Amygdala (tissue), 56 donors: ENCODE measurements around the gene SAPCD1.
A peak's percentile ranks its signal among the peaks of the same experiment; 100 is the strongest.

Experiments used
- DNase-seq, 56 donors: peaks; one replicate each; lab custom pipeline; 2025; lab: John Stamatoyannopoulos, UW

SAPCD1 gene

DNA sequence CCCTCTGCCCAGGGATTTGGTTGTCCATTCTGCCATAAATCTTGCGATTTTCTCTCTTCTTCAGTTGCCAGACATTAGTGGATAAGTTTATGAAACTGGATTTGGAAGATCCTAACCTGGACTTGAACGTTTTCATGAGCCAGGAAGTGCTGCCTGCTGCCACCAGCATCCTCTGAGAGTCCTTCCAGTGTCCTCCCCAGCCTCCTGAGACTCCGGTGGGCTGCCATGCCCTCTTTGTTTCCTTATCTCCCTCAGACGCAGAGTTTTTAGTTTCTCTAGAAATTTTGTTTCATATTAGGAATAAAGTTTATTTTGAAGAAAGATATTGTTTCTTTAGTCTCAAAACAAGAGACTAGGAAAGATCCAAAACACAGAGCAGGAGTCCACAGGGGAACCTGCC lies at the start of gene SAPCD1:
Gene SAPCD1 (plus strand): TSS at position 301 of the 400 bp plus-strand sequence. CDS start 399 bp downstream, outside the sequence.
- no peak for DNase-seq

DNA sequence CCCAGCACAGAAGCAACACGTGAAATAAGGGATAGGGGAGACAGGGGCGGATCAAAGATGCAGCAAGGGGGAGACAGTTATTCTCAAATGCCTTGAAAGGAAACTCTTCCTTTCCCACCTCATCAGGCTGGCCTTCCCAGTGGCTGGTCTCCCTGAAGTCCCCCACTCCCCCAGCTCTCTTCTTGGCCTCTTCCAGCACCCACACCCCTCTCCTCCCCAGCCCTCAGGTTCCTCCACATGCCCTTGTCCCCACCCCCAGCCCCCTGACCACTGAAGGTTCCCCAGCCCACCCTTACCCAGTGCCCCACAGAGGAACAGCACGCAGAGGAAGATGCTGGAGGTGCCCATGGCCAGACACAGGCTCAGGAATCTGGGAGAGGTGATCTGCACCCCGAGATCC lies 49.0 kb upstream of the SAPCD1 start:
- no peak for DNase-seq

DNA sequence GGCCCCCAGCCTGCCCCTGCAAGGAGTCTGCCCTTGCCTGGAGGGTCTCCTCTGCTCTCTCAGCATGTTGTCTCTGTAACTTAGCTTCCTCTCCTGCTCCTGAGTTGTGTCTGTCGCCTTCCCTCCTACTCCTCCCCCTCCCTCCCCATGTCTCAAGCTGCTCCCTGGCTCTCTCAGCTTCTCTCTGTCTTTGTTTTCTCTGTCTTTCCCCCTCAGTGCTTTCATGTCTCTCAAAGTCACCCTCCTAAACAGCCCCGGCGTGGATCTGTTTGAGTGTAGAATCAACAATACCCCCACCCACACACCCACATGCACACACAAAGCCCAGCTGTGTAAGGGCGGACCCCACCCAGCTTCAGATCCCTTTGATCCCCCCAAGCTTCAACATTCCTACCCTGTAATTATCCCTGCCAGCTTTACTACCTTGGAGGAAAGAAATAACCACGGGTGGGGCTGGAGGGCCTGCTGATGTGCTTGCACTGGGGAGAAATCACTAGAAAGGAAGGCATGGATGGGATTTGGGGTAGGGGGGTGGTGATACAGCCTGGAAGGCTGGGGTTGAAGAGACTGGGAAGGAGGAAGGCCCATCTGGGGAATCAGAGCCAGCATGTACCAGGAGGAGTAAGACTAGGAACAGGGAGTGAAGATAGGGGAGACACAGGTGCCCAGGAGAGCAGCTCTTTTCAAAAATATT lies 48.3 kb upstream of the SAPCD1 start:
- DNase-seq: no peak

DNA sequence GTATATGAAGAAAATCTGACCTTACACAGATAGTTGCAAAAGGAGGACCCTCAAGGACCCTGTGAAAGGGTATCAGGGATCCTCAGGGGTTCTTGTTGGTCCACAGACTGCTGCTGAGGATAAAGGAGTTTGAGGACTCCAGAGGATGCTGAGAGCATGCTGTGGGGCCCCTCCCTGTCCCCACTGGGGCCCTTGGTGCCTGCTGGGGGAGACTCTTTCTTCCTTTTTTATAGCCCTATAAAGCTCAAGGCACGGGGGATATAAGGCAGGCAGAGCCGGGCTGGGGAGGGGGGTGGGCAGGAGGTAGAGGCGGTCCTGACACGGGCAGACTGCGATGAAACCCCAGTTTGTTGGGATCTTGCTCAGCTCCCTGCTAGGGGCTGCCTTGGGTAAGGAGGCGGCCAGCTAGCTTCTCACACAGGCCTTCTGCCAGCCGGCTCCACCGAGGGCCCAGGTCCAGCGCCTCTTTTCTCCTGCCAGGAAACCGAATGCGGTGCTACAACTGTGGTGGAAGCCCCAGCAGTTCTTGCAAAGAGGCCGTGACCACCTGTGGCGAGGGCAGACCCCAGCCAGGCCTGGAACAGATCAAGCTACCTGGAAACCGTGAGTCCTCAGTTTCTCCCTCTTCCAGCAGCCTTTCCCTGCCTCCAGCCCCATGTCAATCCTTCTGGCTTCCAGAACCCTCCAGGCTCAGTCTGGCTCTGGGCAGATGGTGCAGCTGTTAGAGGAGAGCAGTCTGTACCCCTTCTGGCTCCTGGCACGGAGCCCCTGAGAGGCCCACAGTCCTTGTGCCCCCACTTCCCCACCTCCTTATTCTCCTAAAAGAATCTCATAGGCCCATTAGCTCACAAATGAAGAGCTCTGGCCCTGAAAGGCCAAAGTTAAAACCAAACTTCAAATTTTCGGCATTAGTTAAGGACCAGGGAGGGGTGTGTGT lies 47.2 kb upstream of the SAPCD1 start, which contains the start of gene LY6G6D:
Gene LY6G6D (plus strand): TSS at position 327 of the 937 bp plus-strand sequence. CDS start 8 bp downstream, at position 335.
- peak in 1 of 56 donors; percentile 15 for DNase-seq

DNA sequence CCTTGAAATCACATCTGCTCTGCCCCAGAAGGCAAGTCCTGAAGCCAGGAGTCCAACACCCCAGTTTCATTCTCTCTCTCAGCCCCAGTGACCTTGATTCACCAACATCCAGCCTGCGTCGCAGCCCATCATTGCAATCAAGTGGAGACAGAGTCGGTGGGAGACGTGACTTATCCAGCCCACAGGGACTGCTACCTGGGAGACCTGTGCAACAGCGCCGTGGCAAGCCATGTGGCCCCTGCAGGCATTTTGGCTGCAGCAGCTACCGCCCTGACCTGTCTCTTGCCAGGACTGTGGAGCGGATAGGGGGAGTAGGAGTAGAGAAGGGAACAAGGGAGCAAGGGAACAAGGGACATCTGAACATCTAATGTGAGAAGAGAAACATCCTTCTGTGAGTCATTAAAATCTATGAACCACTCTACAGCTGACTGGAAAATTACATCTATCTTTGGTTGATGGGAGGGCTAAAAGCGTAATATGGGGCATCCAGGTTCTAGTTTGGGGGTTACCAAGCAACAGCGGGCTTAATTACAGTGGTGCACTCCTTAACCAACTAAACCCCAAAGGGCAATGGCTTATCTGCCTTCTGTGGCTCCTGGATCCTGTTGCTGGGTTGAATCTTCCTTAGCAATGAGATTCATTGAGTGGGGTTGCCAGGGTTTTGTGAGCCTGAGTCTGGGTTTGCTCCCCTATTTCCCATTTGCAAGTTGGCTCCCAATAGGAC lies 44.8 kb upstream of the SAPCD1 start:
- DNase-seq: no peak

DNA sequence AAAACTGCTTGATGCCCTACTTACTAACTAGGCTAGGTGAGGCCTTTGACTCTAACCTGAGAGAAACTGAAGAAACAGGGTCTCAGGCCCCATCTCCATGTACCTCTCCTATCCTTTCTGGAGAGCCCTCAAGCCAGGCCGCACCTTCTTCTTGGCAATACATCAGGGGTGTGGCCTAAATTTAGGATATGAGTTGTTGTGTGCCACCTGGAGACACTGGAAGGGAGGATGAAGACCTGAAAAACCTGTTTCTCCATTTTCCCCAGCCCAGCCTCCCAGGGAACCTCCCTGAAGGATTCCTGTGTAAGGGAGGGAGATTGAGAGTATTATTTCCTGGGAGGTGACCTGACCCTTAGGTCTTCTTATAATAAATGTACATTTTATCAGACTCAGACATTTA lies 44.2 kb upstream of the SAPCD1 start:
- no peak for DNase-seq

DNA sequence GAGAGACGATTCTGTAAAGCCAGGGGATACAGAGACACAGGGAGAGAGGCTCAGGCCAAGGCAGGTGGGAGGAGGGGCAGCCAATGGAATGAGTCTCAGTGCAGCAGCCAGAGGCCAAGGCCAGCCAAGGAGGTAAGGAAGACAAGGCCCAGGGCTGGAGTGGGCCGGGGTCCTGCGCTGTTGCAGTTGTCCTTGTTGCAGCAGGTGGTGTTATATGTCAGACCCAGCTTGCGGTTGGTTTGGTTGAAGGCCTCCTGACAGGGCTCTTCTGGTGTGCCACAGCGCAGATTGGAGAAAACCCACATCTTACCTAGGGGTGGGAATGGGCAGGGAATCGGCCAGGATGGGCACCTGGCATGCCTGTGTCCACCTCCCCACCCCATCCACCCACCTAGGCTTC lies 43.5 kb upstream of the SAPCD1 start:
- no peak for DNase-seq

DNA sequence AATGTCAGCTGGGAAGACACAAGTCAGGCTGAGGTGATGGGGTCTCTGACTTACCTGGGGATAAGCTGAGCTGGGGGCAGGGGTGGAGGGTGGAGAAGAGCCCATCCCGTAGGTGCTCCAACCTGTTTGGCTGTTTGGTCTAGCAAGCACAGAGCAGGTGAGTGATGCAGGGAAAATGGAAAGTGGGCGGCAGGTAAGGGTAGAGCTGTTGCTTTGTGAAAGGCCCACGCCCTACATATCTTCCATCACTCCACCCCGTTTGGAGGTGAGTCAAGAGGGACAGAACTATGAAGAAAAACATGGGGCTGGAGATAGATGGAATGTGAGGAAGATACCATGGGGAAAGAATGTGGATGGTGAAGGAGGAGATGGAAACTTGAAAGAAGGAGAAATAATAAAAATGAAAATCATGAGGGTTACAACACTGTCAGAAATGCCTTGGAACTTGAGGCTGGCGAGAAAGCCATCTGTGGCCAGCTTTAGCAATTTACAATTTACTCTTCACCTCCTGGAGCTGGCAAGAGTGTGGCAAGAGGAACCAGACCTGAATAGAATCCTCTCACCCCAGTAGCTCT lies 42.2 kb upstream of the SAPCD1 start:
- no peak for DNase-seq

DNA sequence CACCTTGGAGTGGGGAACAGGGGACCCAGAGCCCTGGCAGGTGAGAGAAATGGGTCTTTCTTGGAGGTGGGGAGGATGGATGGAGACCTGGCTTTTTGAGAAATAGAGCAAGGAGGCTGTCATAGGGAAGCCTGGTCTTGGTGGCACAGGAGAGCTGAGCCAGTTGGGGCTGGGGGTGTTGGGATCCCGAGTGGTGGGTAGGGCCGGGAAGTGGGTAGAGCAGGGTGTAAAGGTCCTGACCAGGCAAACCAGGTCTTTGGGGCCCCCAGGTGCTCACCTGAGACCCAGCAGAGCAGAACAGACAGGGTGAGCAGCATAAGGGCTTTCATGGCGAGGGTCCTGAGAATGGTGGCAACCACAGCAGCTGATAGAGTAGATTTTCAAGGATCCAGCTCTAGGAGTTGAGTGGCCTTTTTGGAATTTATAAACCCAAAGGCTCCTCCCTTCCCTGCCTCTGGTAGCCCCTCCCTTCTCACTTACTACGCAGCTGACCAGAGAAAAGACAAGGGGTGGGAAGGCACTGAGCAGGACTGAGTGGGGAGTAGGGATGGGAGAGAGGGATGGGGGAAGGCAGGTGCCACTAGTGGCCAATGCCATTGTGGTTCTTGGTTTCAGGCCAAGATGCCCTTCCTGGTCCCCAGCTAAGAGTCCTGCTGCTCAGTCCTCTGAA lies 41.0 kb upstream of the SAPCD1 start, which contains the start of gene LY6G6C:
Gene LY6G6C (minus strand): TSS at position 396 of the 670 bp plus-strand sequence. CDS start 67 bp downstream, at position 329.
- DNase-seq: no peak

DNA sequence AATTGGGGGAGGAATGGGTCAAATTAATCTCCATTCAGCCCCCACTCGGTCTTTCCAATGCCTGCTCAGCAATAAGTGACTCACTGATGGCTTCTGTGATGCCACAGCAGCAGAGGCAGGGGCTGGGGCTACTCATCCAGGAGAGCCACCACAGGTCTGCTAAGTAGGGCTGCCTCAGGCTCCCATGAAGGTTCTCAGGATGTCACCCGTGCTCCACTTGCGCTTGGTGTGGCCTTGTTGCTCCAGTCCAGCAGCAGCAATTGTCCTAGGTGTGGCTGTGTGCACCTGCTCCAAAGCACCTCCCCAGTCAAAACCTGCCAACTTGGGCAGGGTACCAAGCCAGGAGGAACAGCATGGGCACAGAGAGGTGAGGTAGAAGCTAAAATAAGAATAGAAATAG lies 40.3 kb upstream of the SAPCD1 start:
- DNase-seq: no peak

DNA sequence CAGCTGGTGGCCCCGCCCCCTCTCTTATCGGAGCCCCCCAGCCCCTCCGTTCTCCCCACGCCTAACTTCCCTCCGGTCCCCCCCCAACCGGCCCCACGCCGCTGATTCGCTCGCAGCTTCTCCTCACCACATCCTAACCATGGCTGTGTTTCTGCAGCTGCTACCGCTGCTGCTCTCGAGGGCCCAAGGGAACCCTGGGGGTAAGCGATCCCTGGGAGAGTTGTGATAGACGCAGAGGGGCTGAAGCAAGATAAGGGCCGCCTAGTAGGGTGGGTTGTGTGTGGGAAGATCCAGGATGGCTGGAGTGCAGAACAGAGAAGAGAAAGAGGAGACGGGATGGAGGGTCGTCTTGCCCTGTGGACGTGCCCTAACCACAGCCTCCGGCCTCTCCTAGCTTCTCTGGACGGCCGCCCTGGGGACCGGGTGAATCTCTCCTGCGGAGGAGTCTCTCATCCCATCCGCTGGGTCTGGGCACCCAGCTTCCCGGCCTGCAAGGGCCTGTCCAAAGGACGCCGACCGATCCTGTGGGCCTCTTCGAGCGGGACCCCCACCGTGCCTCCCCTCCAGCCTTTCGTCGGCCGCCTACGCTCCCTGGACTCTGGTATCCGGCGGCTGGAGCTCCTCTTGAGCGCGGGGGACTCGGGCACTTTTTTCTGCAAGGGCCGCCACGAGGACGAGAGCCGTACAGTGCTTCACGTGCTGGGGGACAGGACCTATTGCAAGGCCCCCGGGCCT lies 39.0 kb upstream of the SAPCD1 start, which contains the start of gene MPIG6B:
Gene MPIG6B (plus strand): TSS at position 129 of the 735 bp plus-strand sequence. CDS start 11 bp downstream, at position 140.
- no peak for DNase-seq

DNA sequence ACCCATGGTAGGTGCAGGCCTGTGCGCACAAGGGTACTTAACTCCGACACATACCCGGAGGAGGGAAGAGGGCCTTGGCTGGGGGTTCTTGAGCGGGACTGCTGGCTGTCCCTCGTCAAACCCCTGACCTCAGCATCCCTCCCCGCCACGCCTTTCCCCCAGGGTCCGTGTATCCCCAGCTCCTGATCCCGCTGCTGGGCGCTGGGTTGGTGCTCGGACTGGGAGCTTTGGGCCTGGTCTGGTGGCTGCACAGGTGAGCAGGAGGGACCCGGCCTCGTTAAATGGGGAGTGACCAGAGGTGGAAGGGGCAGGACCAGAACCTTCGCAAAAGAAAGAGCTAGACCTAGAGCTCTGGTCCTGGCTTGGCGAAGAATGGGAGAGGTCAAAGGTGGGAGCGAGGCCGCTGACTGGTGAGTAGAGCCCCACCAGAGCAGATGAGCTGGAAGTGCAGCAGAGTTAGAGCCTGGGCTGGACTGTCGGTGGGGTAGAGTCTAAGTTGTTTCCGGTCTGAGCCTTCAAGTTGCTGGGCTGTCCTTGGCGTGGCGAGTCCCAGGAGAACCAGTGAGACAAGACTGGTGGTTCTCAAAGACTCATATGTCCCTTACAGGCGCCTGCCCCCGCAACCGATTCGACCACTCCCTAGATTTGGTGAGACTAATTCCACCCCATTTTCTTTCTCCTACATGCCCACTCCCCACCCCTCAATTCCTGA lies 38.3 kb upstream of the SAPCD1 start:
- no peak for DNase-seq

DNA sequence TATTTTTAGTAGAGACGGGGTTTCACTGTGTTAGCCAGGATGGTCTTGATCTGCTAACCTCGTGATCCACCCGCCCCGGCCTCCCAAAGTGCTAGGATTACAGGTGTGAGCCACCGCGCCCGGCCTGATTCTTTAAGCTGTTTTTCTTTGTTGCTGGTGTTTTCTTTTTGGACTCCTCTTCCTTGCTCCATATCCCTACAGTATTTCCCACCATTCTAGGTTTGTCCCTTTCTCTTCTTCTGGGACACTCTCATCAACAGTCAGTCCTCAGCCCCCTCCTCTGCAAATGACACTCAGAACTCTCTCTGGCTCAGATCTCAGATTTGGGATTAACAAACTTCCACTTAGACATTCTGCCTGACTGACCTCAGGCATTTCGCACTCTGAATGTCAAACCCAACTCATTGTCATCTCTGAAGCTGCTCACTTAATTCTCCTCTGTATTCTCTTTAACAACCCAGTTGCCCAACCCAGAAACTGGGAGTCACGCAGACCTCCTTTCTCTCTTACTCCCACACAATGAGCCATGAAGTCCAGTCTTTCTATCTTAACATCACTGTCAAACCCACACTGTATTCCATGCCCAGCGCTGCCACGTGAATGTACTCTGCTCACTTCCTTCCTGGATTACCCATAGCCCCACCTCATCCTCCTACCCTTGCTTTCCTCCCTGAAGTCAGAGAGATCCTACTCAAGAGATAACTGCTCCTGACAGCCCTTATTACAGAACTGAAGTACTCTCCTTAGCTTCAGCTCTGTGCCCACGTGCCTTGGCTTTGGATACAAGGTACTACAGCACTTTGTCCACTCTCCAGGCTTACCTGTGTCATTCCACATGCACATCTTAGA lies 36.7 kb upstream of the SAPCD1 start:
- DNase-seq: no peak

DNA sequence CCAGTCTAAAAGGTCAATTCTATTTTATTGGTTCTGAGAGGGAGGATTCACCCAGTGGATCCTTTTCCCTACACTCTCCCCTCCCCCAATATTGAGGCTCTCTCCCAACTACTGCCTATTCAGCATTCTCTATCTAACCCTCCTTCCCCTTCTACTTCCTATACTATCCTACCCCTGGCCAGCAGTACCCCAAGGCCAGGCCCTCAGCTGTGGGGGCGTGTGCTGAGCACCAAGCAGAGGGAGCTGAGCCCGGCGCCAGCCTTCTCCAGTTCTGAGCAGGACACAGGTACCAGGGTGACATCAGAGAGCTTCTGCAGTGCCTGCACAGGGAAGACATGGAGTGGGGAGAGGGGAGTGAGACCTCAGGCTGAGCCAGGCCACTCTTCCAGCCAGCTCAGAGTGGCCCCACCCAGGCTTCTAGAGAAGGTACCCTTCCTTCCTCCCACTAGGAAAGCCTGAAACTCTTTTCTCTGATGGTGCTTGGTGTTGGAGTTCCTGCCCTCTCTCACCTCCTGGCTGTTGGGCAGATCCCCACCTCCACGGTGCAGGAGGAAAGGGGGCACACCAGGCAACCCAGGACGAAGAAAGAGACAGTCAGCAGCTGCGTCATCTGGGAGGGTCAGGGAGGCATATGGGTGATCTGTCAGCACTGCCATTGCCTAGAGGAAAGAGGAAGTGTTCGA lies 35.3 kb upstream of the SAPCD1 start:
- peak in 4 of 56 donors; percentile 6 to 34 (median 14) for DNase-seq

DNA sequence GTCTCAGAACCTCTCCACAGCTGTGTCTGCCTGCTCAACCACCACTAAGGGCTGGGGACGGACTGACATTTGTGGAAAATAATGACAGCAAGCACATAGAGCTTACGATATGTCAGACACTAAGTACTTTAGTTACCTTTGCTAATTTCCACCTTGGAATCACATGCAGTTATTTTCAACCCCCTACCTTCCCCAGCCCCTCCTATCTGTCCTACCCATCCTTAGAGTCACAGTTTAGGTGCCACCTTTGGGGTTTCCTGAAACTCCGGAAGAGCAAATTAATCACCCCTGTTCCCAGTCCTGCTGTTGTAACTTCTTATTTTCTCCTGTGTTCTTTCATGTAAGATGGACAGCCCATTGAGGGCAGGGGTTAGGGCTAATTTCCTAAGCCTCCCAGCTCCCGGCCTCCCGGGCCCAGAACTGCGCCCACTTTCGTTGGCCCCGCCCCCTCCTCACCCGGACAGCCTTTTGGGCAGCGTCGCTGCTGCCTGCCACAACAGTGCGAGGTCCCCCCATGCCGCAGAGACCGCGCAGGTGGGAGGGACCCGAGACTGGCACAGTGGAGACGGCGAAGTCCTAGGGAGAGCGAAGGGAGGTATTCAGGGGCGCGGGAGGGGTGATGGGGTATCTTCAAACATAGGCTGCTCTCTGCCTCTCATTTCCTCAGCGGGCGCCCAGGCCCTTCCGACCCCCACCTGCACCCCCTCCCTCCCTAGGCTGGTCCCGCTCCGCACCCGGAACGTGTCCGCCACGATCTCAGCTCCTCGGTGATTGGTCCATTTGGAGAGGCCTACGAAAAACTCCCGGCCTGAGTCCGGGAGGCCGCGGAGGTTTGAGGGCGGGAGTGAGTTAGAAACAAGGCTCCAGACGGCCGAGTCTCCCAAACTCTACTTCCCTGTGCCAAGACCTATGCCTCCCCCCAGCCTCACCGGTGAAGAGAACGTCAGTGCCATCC lies 34.5 kb upstream of the SAPCD1 start:
- DNase-seq: no peak
